Endothelial cell of umbilical vein (primary cell): ENCODE measurements around the gene TBC1D5. TPM values are rescaled to one million over a fixed set of nuclear protein-coding genes. Genes with fewer than 3 reads are reported as not detected.

ENCODE experiments used
- BruUV-seq: library from RNA; stranded (reverse); fragments of 400-500 nt; replicated peaks from 2 replicates; lab custom pipeline; 2021; lab: Mats Ljungman, UMichigan
- CTCF ChIA-PET: fragments of 300-600, 350-600 bp; sonication (Branson Sonifier 250); formaldehyde crosslinking; loops from one replicate; lab custom pipeline; 2021; ENCODE audit warnings: antibody characterized with exemption, inconsistent platforms; lab: Charles Lee
- POLR2A ChIA-PET: fragments of 300-600, 350-600 bp; sonication (Branson Sonifier 250); formaldehyde crosslinking; loops from one replicate; lab custom pipeline; 2021; ENCODE audit warnings: antibody characterized with exemption, inconsistent platforms; lab: Charles Lee
- DNase-seq: peaks from one replicate; pipeline ENCODE4 v3.0.0-alpha.2; 2011; ENCODE audit warnings: low read depth, low spot score
- FAIRE-seq: peaks from 2 replicates; lab custom pipeline; 2011; peaks lifted over from hg19 to GRCh38; lab: Jason Lieb, UNC
- H2AFZ ChIP-seq: 2 replicates; pipeline ENCODE4 v1.6.0; 2012; ENCODE audit warnings: low read depth, low read length, control low read depth, inconsistent platforms
- H3K27ac ChIP-seq: 2 replicates; pipeline ENCODE4 v1.5.1; 2011; ENCODE audit warnings: low read depth, mild to moderate bottlenecking, control low read depth, low read length, moderate library complexity; ENCODE audit not compliant: insufficient read depth
- H3K27me3 ChIP-seq, 2 experiments: 2 replicates each; pipeline versions ENCODE4 v1.6.0 to v1.6.1; 2011; ENCODE audit warnings: low read length in 2 of 2, mixed read lengths in 1 of 2; ENCODE audit not compliant: control insufficient read depth in 2 of 2, insufficient read depth in 2 of 2
- H3K36me3 ChIP-seq, 2 experiments: 2 replicates in 1 of 2; 3 replicates in 1 of 2; pipeline ENCODE4 v1.5.1; 2011; ENCODE audit warnings: low read length in 2 of 2, mild to moderate bottlenecking in 1 of 2, moderate library complexity in 1 of 2; ENCODE audit not compliant: control insufficient read depth in 2 of 2, insufficient read depth in 2 of 2; ENCODE audit errors: extremely low read depth in 1 of 2
- H3K4me1 ChIP-seq: 3 replicates; pipeline ENCODE4 v1.5.1; 2011; ENCODE audit warnings: mild to moderate bottlenecking, low read length; ENCODE audit not compliant: control insufficient read depth, insufficient read depth; ENCODE audit errors: extremely low read depth
- H3K4me2 ChIP-seq: 2 replicates; pipeline ENCODE4 v1.6.1; 2011; ENCODE audit warnings: low read length, control low read depth, mixed read lengths; ENCODE audit not compliant: insufficient read depth
- H3K4me3 ChIP-seq, 3 experiments: fragments of 200-600 bp in 1 of 3; sonication (generic), shearing (Covaris generic) in 1 of 3; replicated peaks in 1 of 3; 2 replicates each; pipeline ENCODE4 v1.5.1; 2011 to 2016; ENCODE audit warnings: control low read depth in 3 of 3, low read length in 3 of 3, mild to moderate bottlenecking in 2 of 3, inconsistent platforms in 1 of 3, low read depth in 1 of 3, moderate library complexity in 1 of 3; ENCODE audit not compliant: insufficient read depth in 1 of 3
- H3K79me2 ChIP-seq: 2 replicates; pipeline ENCODE4 v1.6.0; 2012; ENCODE audit warnings: low read length, inconsistent platforms; ENCODE audit not compliant: control insufficient read depth, insufficient read depth
- H3K9ac ChIP-seq: replicated peaks from 2 replicates; pipeline ENCODE3; 2011; ENCODE audit warnings: low read length, control low read depth; ENCODE audit not compliant: insufficient read depth; ENCODE audit errors: extremely low read depth
- H3K9me1 ChIP-seq: replicated peaks from 3 replicates; pipeline ENCODE4 v1.6.0; 2011; ENCODE audit warnings: mild to moderate bottlenecking, low read length; ENCODE audit not compliant: control insufficient read depth, insufficient read depth; ENCODE audit errors: extremely low read depth
- H3K9me3 ChIP-seq: replicated peaks from 2 replicates; pipeline ENCODE4 v1.5.1; 2012; ENCODE audit warnings: low read length, inconsistent platforms; ENCODE audit not compliant: control insufficient read depth, insufficient read depth
- H4K20me1 ChIP-seq: replicated peaks from 2 replicates; pipeline ENCODE3; 2011; ENCODE audit warnings: mild to moderate bottlenecking, low read length; ENCODE audit not compliant: control insufficient read depth, insufficient read depth; ENCODE audit errors: extremely low read depth
- EZH2 ChIP-seq: IDR thresholded peaks from 2 replicates; pipeline ENCODE4 v1.6.1; 2012; ENCODE audit warnings: borderline replicate concordance, low read depth, mild to moderate bottlenecking, moderate library complexity, low read length, inconsistent platforms; ENCODE audit not compliant: severe bottlenecking
- FOS ChIP-seq: IDR thresholded peaks from 2 replicates; pipeline ENCODE4 v1.6.1; 2011; ENCODE audit warnings: mild to moderate bottlenecking, low read length, moderate library complexity, borderline replicate concordance; ENCODE audit not compliant: insufficient read depth
- GATA2 ChIP-seq: IDR thresholded peaks from 2 replicates; pipeline ENCODE4 v1.7.0; 2011; ENCODE audit warnings: low read depth, mild to moderate bottlenecking, moderate library complexity, mixed read lengths, low read length; ENCODE audit not compliant: insufficient read length, insufficient read depth
- JUN ChIP-seq: IDR thresholded peaks from 2 replicates; pipeline ENCODE4 v1.6.1; 2011; ENCODE audit warnings: borderline replicate concordance, low read depth; ENCODE audit not compliant: insufficient read length, insufficient read depth
- MYC ChIP-seq: IDR thresholded peaks from one replicate; pipeline ENCODE4 v1.6.1; 2011; ENCODE audit warnings: mild to moderate bottlenecking, low read depth, low read length
- POLR2A ChIP-seq: IDR thresholded peaks from 2 replicates; pipeline ENCODE4 v1.6.1; 2012; ENCODE audit warnings: low read depth, mild to moderate bottlenecking, control low read depth, low read length
- POLR2AphosphoS5 ChIP-seq: IDR thresholded peaks from 2 replicates; pipeline ENCODE4 v1.6.1; 2012; ENCODE audit warnings: low read depth, mild to moderate bottlenecking, control low read depth, low read length, moderate library complexity; ENCODE audit not compliant: insufficient read depth
- dilution Hi-C: fragments of 300-500 bp; cut with MboI; formaldehyde crosslinking; loops from one replicate; pipeline ENCODE4 v1.15.0; 2019; ENCODE audit warnings: low sequenced_read_pairs; ENCODE audit not compliant: extremely low pct_ligation_motif_present
- intact Hi-C: fragments of 100-400 bp; cut with micrococcal nuclease; formaldehyde crosslinking; loops from one replicate; pipeline ENCODE4 v1.10.0; 2022
- polyA plus RNA-seq, 4 experiments: library from polyadenylated mRNA; depleted of rRNA in 3 of 4; stranded (reverse) in 3 of 4; unstranded in 1 of 4; fragments of >200 nt; gene quantifications; 2 replicates each; pipeline versions ENCODE4 v1.2.1 to v1.2.3, GENCODE V29; 2011 to 2012; ENCODE audit warnings: missing spikeins in 1 of 4
- total RNA-seq: library from RNA; stranded (reverse); gene quantifications from 2 replicates; pipeline ENCODE4 v1.2.3, GENCODE V29; 2021
- TF ChIP-seq, protein P1 (sequence below), 2 donors: IDR thresholded peaks; 1 replicate in 1 of 2; 2 replicates in 1 of 2; pipeline ENCODE4 v1.5.1; 2011; ENCODE audit warnings: low read length in 2 of 2, mild to moderate bottlenecking in 2 of 2, moderate library complexity in 2 of 2, control low read depth in 1 of 2, inconsistent platforms in 1 of 2, low read depth in 1 of 2; ENCODE audit not compliant: insufficient read depth in 1 of 2; ENCODE audit errors: extremely low read depth in 1 of 2
- TF ChIP-seq, protein P2 (sequence below): IDR thresholded peaks from 2 replicates; pipeline ENCODE4 v1.6.1; 2011; ENCODE audit not compliant: insufficient read depth, insufficient read length

The TBC1D5 gene
- total and polyA plus RNA-seq, 2 donors (not counting 3 experiments of a cell fraction or from before 2014, with no cell fraction given) = 17.5 to 44.7 TPM

DNA sequence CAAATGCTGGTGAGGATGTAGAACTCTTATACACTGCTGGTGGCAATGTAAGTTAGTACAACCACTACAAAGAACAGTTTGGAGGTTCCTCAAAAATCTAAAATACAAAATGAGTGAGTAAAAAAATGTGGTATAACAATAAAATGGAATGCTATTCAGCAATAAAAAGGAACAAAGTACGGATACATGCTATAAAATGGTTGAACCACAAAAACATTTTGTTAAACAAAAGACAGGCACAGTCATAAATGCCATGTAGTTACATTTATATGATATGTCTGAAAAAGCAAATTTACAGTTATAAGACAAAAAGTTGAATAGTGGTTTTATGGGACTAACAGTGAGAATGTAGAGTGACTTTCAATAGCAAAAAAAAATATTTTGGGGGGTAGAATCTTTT is 285.8 kb downstream of the TBC1D5 start:
- TF ChIP-seq JUN (no peak), EZH2 (no peak)
- ChIA-PET CTCF (no interaction called here), POLR2A (no interaction called here)
- FAIRE-seq = no peak
- no peaks in the 10 kb centered on the region for H3K79me2 ChIP-seq
- intact Hi-C loops (no loop called here), dilution Hi-C loops (no loop called here)
- no peak overlapping the region for H3K4me2 ChIP-seq
- no peaks in the 10 kb centered on the region for H3K9me1 ChIP-seq
- H3K36me3 ChIP-seq = no peaks in the 10 kb centered on the region
- H3K9me3 ChIP-seq = no peaks in the 10 kb centered on the region
- no TSS peak for BruUV-seq
- no peak overlapping the region for H2AFZ ChIP-seq
- H3K27me3 ChIP-seq = no peaks in the 10 kb centered on the region
- H4K20me1 ChIP-seq = no peaks in the 10 kb centered on the region
- H3K4me3 ChIP-seq = no peak overlapping the region
- H3K4me1 ChIP-seq = no peaks in the 10 kb centered on the region
- H3K9ac ChIP-seq = no peak overlapping the region
- H3K27ac ChIP-seq = no peak overlapping the region
- no peak for DNase-seq

DNA sequence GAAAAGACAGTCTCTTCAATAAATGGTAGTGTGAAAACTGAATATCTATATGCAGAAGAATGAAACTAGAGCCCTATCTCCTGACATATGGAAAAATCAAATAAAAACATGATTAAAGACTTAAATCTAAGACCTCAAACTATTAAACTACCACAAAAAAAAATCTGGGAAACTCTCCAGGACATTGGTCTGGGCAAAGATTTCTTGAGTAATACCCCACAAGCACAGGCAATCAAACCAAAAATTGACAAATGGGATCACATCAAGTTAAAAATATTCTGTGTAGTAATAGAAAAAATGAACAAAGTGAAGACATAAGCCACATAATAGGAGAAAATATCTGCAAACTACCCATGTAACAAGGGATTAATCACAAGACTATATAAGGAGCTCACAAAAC is 286.4 kb downstream of the TBC1D5 start:
- Histone ChIP-seq H4K20me1 (no peaks in the 10 kb centered on the region), H3K4me3 (no peak overlapping the region), H3K79me2 (no peaks in the 10 kb centered on the region), H2AFZ (no peak overlapping the region), H3K9ac (no peak overlapping the region), H3K4me2 (no peak overlapping the region), H3K9me1 (no peaks in the 10 kb centered on the region), H3K27me3 (no peaks in the 10 kb centered on the region), H3K27ac (no peak overlapping the region), H3K9me3 (no peaks in the 10 kb centered on the region), H3K36me3 (no peaks in the 10 kb centered on the region), H3K4me1 (no peaks in the 10 kb centered on the region)
- no peak for TF ChIP-seq EZH2
- TF ChIP-seq, protein P1, sequence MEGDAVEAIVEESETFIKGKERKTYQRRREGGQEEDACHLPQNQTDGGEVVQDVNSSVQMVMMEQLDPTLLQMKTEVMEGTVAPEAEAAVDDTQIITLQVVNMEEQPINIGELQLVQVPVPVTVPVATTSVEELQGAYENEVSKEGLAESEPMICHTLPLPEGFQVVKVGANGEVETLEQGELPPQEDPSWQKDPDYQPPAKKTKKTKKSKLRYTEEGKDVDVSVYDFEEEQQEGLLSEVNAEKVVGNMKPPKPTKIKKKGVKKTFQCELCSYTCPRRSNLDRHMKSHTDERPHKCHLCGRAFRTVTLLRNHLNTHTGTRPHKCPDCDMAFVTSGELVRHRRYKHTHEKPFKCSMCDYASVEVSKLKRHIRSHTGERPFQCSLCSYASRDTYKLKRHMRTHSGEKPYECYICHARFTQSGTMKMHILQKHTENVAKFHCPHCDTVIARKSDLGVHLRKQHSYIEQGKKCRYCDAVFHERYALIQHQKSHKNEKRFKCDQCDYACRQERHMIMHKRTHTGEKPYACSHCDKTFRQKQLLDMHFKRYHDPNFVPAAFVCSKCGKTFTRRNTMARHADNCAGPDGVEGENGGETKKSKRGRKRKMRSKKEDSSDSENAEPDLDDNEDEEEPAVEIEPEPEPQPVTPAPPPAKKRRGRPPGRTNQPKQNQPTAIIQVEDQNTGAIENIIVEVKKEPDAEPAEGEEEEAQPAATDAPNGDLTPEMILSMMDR (IDR thresholded peaks at IDR 0.05; ENCODE audit: extremely low read depth in 1 of 2, insufficient read depth in 1 of 2, low read depth in 1 of 2, low read length in 2 of 2) = no peak
- no peak for TF ChIP-seq POLR2AphosphoS5
- no peak for TF ChIP-seq MYC
- TF ChIP-seq FOS = no peak
- TF ChIP-seq, protein P2, sequence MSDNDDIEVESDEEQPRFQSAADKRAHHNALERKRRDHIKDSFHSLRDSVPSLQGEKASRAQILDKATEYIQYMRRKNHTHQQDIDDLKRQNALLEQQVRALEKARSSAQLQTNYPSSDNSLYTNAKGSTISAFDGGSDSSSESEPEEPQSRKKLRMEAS = no peak
- TF ChIP-seq JUN = no peak
- no peak for TF ChIP-seq POLR2A
- TF ChIP-seq GATA2 = no peak
- dilution Hi-C loops (no loop called here), intact Hi-C loops (no loop called here)
- no TSS peak for BruUV-seq
- POLR2A ChIA-PET = no interaction called here
- DNase-seq (no peak), FAIRE-seq (no peak)
- CTCF ChIA-PET = no interaction called here
